MM.1S (cell line): ENCODE measurements around the gene SPINDOC.
A peak's percentile ranks its signal among the peaks of the same experiment; 100 is the strongest.

Experiments
- DNase-seq: peaks from one replicate; pipeline ENCODE4 v3.0.0-alpha.2; 2015
- H2AFZ ChIP-seq: fragments of 300-600 bp; sonication (generic); 2 replicates; pipeline ENCODE4 v1.6.0; 2016; ENCODE audit warnings: antibody characterized with exemption, low read length
- H3F3A ChIP-seq: fragments of 300-600 bp; sonication (generic); 2 replicates; pipeline ENCODE4 v1.6.1; 2016; ENCODE audit warnings: mild to moderate bottlenecking, antibody characterized with exemption, low read length, moderate library complexity, mixed read lengths; ENCODE audit not compliant: insufficient read depth
- H3K27ac ChIP-seq: fragments of 300-600 bp; sonication (generic); 2 replicates; pipeline ENCODE4 v1.5.1; 2016; ENCODE audit warnings: mild to moderate bottlenecking, low read length
- H3K27me3 ChIP-seq: fragments of 300-600 bp; sonication (generic); replicated peaks from 2 replicates; pipeline ENCODE4 v1.6.0; 2016; ENCODE audit warnings: low read length; ENCODE audit not compliant: insufficient read depth
- H3K36me3 ChIP-seq: fragments of 300-600 bp; sonication (generic); replicated peaks from 2 replicates; pipeline ENCODE4 v1.6.1; 2016; ENCODE audit warnings: mild to moderate bottlenecking, low read length, mixed read lengths; ENCODE audit not compliant: insufficient read depth
- H3K4me1 ChIP-seq: fragments of 300-600 bp; sonication (generic); 2 replicates; pipeline ENCODE4 v1.6.1; 2016; ENCODE audit warnings: low read length, mixed read lengths
- H3K4me2 ChIP-seq: fragments of 300-600 bp; sonication (generic); 2 replicates; pipeline ENCODE4 v1.6.0; 2016; ENCODE audit warnings: low read depth, low read length
- H3K4me3 ChIP-seq: fragments of 300-600 bp; sonication (generic); 2 replicates; pipeline ENCODE4 v1.5.1; 2016; ENCODE audit warnings: low read length, mixed read lengths
- H3K79me2 ChIP-seq: fragments of 300-600 bp; sonication (generic); 2 replicates; pipeline ENCODE4 v1.6.1; 2016; ENCODE audit warnings: mixed run types, low read length, mixed read lengths
- H3K9ac ChIP-seq: fragments of 300-600 bp; sonication (generic); 2 replicates; pipeline ENCODE4 v1.6.1; 2016; ENCODE audit warnings: low read length, mixed read lengths
- H3K9me2 ChIP-seq: fragments of 300-600 bp; sonication (generic); replicated peaks from 2 replicates; pipeline ENCODE4 v1.6.1; 2016; ENCODE audit warnings: mild to moderate bottlenecking, low read length, mixed read lengths; ENCODE audit not compliant: insufficient read depth
- H3K9me3 ChIP-seq: fragments of 300-600 bp; sonication (generic); replicated peaks from 2 replicates; pipeline ENCODE4 v1.6.1; 2016; ENCODE audit warnings: mild to moderate bottlenecking, low read length, mixed read lengths; ENCODE audit not compliant: insufficient read depth
- H4K20me1 ChIP-seq: fragments of 300-600 bp; sonication (generic); 2 replicates; pipeline ENCODE4 v1.6.1; 2016; ENCODE audit warnings: mild to moderate bottlenecking, low read length, moderate library complexity, mixed read lengths; ENCODE audit not compliant: insufficient read depth
- EZH2 ChIP-seq: fragments of 300-600 bp; sonication (generic); optimal IDR thresholded peaks from 2 replicates; pipeline ENCODE3; 2017; ENCODE audit warnings: low read depth, mild to moderate bottlenecking, antibody characterized with exemption, low read length, mixed read lengths
- EZH2phosphoT487 ChIP-seq: fragments of 300-600 bp; sonication (generic); IDR thresholded peaks from 2 replicates; pipeline ENCODE4 v1.6.1; 2018; ENCODE audit warnings: antibody characterized with exemption, low read length
- TF ChIP-seq, protein P1 (sequence below): fragments of 300-600 bp; sonication (generic); IDR thresholded peaks from 2 replicates; pipeline ENCODE4 v1.5.1; 2016; ENCODE audit warnings: antibody characterized with exemption, low read length, mixed read lengths

Gene SPINDOC

DNA sequence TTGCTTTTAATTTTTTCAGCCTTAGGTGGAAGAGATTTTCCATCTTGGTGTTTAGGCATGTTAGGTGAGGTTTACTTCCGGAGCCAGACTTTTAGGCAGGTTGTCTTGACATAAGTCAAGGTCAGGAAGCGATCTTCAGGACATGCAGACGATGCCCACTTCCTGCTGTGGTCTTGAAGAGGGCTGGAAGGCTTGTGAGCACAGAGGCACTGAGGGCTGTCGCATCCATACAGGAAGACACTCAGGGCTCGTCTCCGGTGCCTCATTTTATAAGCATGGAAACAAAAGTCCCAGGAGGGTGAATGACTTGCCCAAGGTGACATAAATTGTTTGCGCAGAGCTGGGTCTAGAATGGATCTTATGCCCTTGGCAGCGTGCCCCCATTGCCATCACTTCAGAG lies 56.4 kb downstream of the SPINDOC start:
- Histone ChIP-seq H3K9me3 (no peaks in the 10 kb centered on the region), H3K9me2 (no peaks in the 10 kb centered on the region), H3K27ac (no peak overlapping the region), H3K79me2 (peaks cover 82% of the 10 kb centered on the region), H3K4me2 (no peak overlapping the region), H3K36me3 (no peaks in the 10 kb centered on the region), H2AFZ (no peak overlapping the region), H3K9ac (no peak overlapping the region), H3K4me3 (no peak overlapping the region), H4K20me1 (peaks cover 7% of the 10 kb centered on the region; the same call in 1 of the 2 replicates), H3K4me1 (peaks cover 65% of the 10 kb centered on the region), H3F3A (peaks cover 43% of the 10 kb centered on the region), H3K27me3 (no peaks in the 10 kb centered on the region)
- TF ChIP-seq, protein P1, sequence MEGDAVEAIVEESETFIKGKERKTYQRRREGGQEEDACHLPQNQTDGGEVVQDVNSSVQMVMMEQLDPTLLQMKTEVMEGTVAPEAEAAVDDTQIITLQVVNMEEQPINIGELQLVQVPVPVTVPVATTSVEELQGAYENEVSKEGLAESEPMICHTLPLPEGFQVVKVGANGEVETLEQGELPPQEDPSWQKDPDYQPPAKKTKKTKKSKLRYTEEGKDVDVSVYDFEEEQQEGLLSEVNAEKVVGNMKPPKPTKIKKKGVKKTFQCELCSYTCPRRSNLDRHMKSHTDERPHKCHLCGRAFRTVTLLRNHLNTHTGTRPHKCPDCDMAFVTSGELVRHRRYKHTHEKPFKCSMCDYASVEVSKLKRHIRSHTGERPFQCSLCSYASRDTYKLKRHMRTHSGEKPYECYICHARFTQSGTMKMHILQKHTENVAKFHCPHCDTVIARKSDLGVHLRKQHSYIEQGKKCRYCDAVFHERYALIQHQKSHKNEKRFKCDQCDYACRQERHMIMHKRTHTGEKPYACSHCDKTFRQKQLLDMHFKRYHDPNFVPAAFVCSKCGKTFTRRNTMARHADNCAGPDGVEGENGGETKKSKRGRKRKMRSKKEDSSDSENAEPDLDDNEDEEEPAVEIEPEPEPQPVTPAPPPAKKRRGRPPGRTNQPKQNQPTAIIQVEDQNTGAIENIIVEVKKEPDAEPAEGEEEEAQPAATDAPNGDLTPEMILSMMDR = no peak
- TF ChIP-seq EZH2 (no peak), EZH2phosphoT487 (no peak)
- no peak for DNase-seq

DNA sequence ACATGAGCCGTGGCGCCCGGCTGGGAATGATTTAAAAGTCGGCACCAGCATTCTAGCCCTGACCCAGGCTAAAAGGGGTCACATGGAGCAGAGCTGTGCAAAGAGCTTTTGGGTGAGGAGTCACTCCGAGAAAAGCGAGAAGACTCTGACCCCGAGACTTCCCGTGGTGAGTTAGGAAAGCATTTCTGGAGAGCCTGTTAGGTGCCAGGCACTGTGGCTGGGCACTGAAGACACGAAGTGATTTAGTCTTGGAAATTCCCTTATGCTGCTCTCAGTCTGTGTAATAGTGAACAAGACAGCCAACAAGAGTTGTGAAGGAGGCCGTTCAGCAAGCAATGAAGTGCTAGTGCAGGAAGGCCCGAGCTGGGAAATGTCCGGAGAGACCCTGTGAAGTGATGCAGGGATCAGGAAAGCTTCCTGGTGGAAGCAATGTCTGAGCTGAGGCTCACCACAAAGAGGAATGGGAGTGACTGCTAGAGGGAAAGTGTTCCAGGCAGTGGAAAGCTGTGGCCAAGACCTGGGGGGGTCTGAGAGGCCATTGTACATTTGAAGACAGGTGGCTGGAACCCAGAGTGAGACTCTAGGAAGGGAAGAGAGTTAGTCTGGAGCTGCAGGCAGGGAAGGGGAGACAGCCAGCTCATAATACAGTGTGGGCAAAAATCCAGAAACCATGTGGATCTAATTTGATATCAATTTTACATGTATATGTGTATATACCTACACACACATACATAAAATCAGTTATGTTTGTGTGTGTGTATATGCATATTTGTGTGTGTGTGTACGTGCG lies 57.3 kb downstream of the SPINDOC start:
- no peak overlapping the region for H3K4me2 ChIP-seq
- H3K79me2 ChIP-seq = peaks cover 82% of the 10 kb centered on the region
- no peak for TF ChIP-seq EZH2
- TF ChIP-seq EZH2phosphoT487 = no peak
- TF ChIP-seq, protein P1 = no peak
- no peaks in the 10 kb centered on the region for H3K36me3 ChIP-seq
- H3K9me2 ChIP-seq = no peaks in the 10 kb centered on the region
- no peaks in the 10 kb centered on the region for H3K27me3 ChIP-seq
- no peak overlapping the region for H3K9ac ChIP-seq
- peaks cover 57% of the 10 kb centered on the region for H3K4me1 ChIP-seq
- H3K9me3 ChIP-seq = no peaks in the 10 kb centered on the region
- H3F3A ChIP-seq = peaks cover 37% of the 10 kb centered on the region
- DNase-seq = no peak
- H3K4me3 ChIP-seq = no peak overlapping the region
- peaks cover 7% of the 10 kb centered on the region; the same call in 1 of the 2 replicates for H4K20me1 ChIP-seq
- H3K27ac ChIP-seq = peak overlapping the region; percentile 38; the same call in 1 of the 2 replicates
- H2AFZ ChIP-seq = no peak overlapping the region

GRCh38 chr11:63871962-63872799 lies 58.9 kb downstream of the SPINDOC start:
- H3K36me3 ChIP-seq = no peaks in the 10 kb centered on the region
- H3K9me3 ChIP-seq = no peaks in the 10 kb centered on the region
- H3K27ac ChIP-seq = peak overlapping the region; percentile 56; the same call in 1 of the 2 replicates
- peaks cover 3% of the 10 kb centered on the region; the same call in 1 of the 2 replicates for H4K20me1 ChIP-seq
- H3F3A ChIP-seq = peaks cover 22% of the 10 kb centered on the region
- H3K79me2 ChIP-seq = peaks cover 89% of the 10 kb centered on the region
- H3K4me2 ChIP-seq = peak overlapping the region; percentile 39; the same call in 1 of the 2 replicates
- TF ChIP-seq EZH2 = no peak
- TF ChIP-seq, protein P1 = peak; percentile 64
- DNase-seq = peak; percentile 65
- H2AFZ ChIP-seq = no peak overlapping the region
- no peak overlapping the region for H3K4me3 ChIP-seq
- H3K27me3 ChIP-seq = no peaks in the 10 kb centered on the region
- H3K4me1 ChIP-seq = peaks cover 43% of the 10 kb centered on the region
- no peak overlapping the region for H3K9ac ChIP-seq
- H3K9me2 ChIP-seq = no peaks in the 10 kb centered on the region
